DMS79 treated with DMSO at 0.1 percent for 48 hours (cell line): Measurements from ENCODE around the gene DPF3.

Source experiments
- DNase-seq: peaks from one replicate; lab custom pipeline; 2025; lab: John Stamatoyannopoulos, UW

The DPF3 gene

DNA sequence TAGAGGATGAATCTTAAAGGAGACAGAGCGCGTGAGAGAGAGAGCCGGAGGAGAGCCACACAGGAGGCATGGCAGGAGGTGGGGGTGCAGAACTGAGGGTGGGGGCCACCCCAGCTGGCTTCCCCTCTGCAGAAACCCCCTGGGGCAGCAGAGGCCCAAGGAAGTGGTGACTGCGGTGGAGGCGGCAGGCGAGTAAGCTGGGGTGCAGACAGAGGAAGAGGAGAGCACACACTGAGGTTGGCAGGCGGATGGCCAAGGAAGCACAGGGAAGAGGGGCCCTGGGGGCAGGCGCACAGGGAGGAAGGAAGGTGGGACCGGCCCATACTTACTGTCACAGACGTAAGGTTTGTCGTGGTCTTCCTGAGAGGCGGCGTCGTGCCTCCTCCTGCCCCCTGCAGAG lies 179.8 kb downstream of the DPF3 start:
- no peak for DNase-seq

DNA sequence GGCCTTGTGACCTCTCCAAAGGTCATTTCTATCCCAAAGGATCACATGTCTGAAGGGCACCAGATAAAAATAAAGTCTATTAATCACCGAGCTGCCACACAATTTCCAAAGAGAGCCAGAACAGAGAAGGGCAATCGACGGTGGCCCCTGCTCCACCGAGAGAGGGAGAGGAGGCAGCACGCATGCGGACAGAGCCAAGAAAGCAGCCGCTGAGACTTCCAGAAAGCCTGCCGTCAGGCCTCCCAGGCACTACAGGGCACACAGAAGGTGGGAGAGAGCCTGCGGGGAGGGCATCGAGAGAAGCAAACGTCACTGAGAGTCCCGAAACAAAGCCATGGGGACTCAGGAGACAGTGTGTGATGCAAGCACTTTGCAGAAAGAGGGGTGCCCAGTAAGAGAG lies 182.0 kb downstream of the DPF3 start:
- no peak for DNase-seq

DNA sequence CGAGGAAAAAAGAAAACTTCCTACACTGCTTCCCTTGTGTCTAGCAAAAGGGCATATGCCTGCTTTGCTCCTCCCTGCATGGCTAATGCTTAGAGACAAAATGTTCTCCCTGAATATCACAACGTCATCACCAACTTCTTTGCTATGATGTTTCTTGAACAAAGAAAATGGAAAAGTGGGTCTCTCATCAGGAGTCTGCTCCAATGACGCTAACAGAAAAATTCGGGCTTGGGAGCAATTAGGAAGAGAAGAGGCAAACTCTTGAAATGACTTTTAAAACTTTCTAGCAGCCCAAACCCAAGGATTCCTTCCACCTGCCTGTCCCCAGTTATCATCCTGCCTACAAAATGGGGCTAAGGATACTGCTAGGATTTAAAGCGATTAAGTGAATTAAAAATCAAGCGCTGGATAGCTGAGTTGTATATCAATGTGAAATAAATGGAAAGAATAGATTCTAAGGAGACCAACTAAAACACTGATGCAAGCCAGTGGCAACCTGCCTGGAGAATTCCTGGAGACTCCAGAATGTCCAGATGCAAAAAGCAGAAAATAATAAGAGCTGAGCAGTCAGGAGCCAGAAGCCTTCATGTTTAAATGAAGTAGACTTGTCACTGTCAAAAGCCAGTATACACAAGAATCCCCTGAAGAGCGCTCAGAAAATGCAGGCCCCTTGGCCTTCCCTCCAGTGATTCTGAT lies 183.8 kb downstream of the DPF3 start:
- no peak for DNase-seq

DNA sequence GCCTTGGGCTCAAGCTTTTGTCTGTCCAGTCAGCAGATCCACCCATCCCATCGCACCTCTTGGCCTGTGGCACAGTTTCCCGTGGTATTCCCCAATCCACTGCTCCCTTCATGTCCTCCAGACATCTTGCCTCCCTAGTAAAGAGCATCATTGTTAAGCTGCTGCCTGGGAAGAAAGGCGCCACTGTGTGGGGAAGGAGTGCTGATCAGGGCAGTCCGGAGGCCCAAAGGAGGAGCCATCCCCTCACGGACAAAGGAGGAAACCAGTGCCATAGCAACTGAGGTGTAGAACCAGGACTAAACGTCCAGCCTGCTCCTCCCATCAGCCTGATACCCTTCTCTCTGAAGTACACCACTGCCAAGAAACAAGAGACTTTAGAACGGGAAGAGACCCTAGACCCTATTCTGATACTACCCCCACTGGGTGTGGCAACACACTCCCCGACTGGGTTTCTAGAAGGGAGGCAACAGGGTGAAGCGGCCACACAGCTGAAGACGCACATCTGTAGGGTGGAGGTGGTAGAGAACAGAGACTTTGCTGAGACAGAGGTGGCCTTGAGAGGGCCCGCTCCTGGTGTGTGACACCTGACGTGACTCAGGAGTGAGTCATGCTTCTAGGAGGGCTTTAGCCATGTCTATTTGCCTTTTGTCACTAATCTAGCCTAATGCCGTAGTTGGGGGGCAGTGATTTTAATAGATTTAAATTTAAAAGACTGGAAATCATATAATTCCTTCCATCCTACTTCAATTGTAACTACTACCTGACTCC lies 185.0 kb downstream of the DPF3 start:
- DNase-seq: no peak

DNA sequence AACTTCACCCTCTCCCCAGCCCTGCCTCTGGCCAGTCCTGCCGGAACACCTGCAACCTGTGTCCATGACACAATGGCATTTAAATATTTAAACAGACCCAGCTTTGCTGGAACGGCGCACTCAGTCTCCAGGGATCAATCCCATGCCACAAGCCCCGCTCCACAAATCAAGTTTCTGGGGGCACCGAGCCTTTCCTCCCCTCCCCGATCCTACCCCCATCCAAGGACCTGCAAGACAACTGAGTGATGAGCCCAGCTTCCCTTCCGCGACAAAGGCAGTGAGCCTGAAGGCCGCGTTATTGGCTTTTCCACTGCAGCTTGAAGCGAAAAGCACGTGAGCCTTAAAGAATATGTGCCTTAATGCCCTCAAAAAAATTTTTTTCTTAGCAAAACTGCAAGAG lies 185.7 kb downstream of the DPF3 start:
- DNase-seq: no peak

DNA sequence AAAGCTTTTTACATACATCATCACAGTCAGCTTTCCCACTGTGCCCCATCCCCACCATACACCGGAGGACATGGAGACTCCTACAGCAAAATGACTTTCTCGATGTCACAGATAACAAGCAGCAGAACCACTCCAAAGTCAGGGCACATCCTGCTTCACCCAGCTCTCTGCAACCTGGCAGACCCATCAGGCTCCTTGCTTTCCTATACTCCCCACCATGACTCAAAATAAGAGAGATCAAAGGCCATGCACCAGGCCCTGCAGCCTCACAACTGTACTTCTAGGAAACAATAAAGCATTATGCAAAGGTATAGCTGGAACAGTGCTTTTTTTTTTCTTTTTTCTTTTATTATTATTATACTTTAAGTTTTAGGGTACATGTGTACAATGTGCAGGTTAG lies 187.4 kb downstream of the DPF3 start:
- DNase-seq: no peak

DNA sequence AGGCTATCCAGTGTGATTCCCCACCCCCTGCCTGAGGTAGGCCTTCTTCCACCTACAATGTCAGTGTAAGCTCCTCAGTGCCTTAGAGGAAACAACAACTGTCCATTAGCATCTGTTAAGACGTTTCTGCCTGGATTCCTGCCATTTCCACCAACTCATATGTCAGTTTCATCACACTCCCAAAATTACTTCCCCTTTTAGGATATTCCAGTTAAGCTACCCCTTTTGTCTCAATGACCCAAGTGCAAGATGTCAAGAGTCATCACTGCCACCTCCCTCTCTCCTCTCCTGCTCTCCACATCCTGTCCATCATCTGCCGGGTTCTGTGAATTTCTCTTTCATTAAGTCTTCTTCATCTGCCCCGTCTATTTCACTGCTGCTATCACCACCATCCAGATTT lies 189.4 kb downstream of the DPF3 start:
- DNase-seq: no peak

DNA sequence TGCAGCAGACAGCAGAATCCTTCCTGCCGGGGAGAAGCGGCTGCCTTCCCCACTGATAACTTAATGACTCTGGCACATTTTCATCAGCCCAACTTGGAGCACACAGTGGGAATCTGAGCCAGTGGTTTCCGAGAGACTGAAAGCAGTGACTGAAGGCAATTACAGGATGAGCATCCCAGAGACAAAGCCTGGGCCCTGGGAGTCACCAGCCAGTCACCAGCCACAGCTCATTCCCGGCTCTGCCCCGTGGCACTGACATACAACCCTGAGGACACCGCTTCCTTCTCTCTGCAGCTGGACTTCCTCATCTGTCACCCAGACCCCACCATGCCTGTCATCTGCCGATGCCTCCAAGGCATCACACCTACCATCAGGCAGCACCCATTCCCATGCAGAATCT lies 192.3 kb downstream of the DPF3 start:
- DNase-seq: no peak

DNA sequence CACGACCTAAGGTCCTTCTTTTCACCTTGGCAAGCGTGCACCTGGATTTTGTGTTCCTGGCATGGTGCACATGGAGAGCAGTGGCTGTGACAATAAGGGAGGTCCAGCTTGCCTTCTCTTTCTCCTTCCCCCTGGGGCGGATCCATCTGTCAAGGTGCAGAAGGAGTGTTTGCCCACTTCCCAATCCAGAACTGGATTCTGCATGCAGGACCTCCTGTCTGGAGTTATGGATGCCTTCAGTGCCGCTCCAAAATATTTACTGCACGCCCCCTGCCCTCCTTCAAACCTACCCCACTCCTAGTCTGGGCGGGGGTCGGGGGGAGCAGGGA lies 192.7 kb downstream of the DPF3 start:
- DNase-seq: no peak

DNA sequence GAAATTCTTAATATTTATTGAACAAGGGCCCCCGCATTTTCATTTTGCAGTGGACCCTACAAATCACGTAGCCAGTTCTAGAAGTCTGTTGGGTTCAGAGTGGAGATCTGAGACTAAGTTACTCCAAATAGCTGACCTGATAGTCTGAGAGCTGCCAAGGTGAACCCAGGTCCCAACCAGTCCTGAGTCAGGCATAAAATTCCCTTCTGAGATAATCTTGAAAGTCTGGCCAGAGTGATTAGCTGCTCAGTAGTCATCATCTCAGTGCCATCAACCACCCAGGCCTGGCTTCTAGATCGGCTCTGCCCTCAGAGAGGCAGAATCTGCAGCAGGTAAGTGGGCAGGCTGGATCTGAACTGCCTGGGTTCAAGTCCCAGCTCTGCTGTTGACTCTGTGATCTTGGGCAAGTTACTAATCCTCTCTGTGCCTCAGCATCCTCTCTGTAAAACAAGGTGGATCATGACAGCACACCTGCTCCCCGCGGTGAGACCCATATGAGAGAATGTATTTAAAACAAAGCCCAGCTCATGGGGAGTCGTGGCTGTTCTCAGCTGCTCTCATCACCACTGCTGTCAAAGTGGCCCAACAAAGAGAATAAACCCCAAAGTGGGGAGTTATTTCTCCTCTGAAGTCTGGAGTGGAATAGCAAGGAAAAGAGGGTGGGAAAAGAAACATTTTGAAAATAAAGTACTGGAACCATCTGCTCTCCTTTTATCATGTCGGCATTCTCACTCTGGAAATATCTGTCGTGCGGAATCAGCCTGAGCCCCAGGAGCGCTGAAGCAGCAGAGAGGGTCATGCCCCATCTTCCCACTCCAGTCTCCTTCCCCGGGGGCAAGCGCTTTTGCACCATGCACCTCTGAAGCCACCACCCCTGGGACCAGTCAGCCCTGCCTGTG lies 193.3 kb downstream of the DPF3 start:
- DNase-seq: no peak

DNA sequence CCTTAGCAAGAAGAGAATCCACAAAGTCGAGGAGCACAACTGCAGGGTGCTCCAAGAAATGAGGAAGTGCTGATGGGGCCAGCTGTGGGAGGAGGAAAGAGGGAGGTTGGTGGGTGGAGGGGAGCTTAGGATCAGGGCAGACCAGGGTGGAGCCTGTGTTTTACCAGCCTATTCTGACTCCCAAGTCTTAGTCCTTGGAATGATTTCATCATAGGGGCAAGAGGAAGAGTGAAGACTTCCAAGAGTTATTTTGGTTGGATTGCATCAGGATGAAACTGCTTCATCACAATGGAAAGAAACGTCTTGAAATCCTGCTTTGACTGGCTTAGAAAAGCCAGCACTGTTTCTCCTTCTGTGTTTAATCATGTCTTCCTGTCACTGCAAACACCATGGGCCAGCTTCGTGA lies 194.0 kb downstream of the DPF3 start:
- no peak for DNase-seq

DNA sequence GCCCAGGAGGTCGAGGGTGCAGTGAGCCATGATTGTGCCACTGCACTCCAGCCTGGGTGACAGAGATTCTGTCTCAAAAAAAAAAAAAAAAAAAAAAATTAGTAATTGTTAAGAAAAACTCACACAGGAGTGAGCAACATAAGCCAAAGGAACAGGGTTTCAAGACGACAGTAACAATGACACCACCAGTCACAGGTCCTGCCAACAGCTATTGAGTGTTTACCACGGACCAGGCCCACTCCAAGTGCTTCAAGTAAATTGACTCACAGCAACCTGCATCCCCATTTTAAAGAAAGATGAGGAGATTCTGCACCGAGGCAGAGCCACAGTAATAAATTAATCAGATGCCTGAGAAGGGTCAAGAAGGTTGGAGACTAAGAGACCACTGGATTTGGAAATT lies 194.5 kb downstream of the DPF3 start:
- DNase-seq: no peak

DNA sequence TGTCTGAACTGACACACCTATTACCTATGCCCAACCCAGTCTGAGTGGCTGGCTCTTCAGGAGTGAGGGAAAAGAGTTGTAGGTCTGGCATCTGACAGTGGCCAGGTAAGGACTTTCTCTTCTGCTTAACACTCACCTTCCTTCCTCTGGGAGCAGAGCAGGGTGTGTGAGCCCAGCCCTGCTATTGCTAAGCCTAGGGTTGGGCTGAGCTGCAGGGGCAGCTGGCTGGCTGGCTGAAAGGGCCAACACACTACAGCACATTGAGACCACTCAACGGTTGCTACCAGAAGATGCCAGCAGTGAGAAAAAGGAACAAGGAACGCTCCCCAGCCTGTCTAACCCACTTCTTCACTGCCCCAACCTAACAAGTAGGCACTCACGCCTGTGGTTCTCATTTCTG lies 201.2 kb downstream of the DPF3 start:
- DNase-seq: peak; percentile 29

DNA sequence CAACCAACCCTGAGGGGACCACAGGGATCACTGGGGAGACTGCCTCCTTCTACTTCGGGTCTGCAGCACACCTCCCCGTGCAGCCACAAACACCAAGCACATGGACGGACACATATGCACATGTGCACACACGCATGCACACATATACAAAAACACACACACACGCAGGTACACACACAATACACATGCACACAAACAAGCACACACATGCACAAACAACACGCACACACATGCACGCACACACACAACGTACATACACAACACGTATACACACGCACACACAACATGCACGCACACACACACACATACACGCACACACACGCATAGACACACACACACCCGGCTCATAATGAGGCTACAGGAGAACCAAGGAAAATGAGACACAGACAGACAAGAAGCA lies 203.6 kb downstream of the DPF3 start:
- no peak for DNase-seq

DNA sequence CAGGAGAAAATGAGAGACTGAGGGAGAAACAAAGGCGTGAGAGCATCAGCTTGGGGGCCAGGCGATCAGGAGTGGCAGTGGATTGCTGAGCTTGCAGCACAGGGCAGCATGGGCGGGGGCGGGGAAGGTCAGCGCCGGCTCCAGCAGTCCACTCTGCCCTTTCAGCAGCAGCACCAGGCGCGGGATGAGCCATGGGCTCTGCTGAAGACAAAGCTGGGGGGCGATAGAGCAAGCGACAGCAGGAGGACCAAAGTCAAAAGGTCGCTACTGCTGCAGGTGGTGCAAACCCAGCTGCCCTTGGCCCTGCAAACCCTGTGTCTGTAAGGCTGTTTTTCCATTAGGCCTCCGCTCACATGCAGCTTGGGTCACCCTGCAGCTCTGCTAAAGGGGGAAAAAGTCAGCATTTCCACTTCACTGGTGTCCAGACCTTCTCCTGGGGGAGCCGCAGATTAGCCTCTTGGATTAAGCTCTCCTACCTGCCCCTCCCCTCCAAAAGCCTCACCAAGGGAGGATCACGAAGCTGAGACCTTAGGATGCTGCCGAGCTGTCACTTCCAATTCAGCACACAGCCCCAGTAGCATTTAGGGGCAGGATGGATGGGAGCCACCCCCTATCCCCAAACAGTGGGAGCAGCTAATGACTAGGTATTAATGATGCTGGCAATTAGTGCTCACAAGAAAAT lies 204.8 kb downstream of the DPF3 start:
- no peak for DNase-seq

DNA sequence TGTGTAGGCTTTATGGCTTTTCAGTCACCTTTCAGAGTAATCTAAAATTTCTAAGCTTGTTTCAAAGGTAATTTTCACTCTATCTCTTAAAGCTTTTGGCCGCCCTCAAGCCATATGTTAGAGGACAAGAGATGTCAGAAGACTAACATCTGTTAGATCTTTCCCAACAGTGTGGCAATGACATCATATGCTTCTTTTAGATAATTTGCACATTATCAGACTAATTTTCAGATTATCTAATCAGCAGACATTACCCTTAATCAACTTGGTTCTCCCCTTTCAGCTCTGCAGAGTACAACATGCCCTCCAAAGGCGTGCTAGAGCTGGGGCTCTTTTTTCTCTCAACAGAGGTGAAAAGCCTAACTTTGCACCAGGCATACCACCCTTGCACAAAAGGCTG lies 207.1 kb downstream of the DPF3 start:
- DNase-seq: no peak

DNA sequence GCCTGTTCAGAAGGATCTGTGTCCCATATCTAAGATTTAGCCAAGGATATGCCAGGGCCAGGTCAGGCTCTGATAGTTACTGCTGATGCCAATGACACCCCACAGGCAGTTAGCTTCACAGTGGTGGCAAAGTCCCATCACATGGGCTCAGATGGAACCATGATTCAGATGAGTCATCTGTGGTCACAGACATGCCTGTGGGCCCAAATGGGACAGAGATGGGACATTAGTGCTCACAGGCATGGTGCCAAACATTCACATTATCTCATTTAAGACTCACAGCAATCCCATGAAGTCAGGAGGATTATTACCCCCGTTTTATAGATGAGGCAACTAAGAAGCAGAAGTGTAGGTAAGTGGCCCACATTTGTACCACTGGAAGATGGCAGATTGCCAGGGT lies 207.8 kb downstream of the DPF3 start:
- no peak for DNase-seq

DNA sequence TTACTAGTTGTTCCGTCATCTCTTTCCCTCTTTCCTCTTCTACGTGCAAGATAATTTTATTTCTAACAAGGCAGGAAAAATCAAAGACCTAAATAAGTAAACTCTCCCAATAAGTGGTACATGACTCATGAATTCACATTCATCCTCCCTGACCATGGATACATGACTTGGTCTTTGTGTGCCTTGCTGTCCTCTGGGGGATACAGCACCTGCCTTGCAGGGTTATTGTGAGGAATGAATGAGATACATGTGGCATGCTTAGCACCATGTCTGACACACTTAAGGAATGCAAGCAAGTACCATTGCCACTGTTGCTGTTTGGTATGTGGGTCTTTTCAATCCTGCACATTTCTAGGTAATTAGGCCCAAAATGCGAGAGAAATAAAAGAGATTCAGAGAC lies 208.4 kb downstream of the DPF3 start:
- DNase-seq: no peak

DNA sequence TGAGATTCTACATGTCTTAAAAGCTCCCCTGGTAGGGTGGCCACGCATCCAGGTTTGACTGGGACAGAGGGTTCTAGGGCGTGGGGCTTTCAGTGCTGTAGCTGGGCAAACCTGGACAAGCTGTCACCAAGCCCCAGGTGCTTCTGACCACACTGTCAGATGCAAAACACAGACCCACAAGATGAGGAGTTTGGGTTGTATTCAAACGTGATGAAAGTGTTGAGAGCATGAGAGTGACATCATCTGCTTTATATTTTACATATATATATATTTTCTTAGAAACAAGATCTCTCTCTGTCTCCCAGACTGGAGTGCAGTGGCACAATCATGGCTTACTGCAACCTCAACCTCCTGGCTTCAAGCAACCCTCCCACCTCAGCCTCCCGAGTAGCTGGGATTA lies 210.1 kb downstream of the DPF3 start:
- DNase-seq: no peak

DNA sequence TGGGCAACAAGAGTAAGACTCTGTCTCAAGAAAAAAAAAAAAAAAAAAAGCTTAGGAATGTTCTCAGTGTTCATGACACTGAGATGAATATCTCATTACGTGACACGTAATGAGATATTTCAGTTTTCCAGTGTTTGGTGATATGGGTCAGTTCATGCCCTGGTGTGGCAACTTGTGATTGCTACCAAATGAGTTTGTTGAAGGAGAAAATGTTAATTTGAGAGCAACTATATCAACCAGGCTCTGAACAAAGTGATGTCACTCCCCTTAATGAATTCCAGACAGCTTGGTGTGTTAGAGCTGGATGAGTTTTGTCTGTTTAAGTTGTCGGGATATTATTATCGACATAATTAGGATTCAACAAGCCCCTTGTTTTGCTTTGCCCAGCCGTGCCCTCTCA lies 211.7 kb downstream of the DPF3 start:
- DNase-seq: no peak

DNA sequence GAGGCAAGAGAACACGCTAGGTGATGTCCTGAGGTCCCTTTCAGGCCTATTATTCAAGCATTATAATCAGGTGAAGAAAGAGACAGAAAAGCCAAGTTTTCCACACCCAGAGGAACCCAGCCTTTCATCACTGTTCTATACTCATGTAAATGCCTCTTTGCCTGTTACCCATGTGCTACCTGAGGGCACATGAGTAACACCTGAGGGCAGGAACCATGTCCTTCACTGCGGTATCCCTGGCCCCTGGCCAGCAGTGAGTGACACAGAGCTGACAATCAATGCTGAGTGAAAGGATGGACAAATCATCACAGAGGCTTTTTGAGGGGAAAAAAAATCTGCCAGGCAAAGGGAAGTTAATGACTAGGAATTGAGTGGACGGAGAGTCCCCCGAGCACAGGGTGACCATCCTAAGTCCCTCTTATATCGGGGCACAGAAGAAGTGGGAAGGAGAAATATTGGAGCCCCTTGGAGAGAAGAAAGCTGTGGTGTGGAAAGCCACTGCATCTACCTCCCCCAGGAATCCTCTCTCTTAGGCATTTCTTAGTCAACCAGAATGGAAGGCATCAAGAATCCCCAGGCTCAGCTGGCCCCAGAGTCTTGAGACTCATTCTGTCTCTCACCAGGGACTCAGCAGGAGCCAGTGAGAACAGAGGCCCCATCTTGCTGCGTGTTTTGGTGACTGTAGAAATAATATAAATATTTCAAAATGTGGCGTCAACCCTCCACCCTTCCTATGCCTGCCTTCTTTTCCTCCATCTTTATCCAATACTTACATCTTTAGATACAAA lies 212.9 kb downstream of the DPF3 start:
- DNase-seq: no peak
